Measurements from ENCODE around the gene RNF17.

DNA sequence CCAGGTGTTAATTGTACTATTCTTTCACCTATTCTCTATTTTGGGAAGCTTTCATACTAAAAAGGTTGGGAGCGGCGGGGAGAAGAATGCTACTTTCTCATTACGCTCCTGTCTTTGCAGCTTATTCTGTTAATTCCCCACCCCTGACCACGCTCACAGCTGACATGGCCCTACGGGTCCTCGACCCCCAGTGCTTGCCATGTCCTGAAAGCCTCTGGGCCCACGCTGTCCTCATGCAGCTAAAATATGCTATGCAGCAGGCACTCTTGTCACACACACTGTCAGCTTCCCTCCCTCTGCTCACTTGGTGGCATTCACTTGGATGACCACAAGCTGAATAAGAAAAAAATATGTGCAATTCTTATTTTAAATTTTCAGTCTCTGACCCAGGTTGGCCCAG lies 126.3 kb downstream of the RNF17 start:
- TF ChIP-seq, protein P1, sequence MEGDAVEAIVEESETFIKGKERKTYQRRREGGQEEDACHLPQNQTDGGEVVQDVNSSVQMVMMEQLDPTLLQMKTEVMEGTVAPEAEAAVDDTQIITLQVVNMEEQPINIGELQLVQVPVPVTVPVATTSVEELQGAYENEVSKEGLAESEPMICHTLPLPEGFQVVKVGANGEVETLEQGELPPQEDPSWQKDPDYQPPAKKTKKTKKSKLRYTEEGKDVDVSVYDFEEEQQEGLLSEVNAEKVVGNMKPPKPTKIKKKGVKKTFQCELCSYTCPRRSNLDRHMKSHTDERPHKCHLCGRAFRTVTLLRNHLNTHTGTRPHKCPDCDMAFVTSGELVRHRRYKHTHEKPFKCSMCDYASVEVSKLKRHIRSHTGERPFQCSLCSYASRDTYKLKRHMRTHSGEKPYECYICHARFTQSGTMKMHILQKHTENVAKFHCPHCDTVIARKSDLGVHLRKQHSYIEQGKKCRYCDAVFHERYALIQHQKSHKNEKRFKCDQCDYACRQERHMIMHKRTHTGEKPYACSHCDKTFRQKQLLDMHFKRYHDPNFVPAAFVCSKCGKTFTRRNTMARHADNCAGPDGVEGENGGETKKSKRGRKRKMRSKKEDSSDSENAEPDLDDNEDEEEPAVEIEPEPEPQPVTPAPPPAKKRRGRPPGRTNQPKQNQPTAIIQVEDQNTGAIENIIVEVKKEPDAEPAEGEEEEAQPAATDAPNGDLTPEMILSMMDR (IDR thresholded peaks at IDR 0.05), result no peak
- TF ChIP-seq POLR2A (IDR thresholded peaks at IDR 0.05), result no peak
